ENCODE data around the gene FLAD1.
A peak's percentile ranks its signal among the peaks of the same experiment; 100 is the strongest.

The FLAD1 gene

GRCh38 chr1:155017041-155017945, 34.1 kb downstream of the FLAD1 start:
- peak; percentile 89 for DNase-seq (ENCODE audit: low spot score)
- peak; percentile 100 for TF ChIP-seq CTCF (IDR thresholded peaks at IDR 0.05; ENCODE audit: extremely low read depth, insufficient read depth, missing control alignments)
- in situ Hi-C loops (cut with MboI; ENCODE audit: low pct_unique_long_range_greater_than_20kb, low sequenced_read_pairs, unreplicated experiment), result no loop called here

GRCh38 chr1:155017946-155018316, 34.8 kb downstream of the FLAD1 start:
- no peak for TF ChIP-seq CTCF (IDR thresholded peaks at IDR 0.05; ENCODE audit: extremely low read depth, insufficient read depth, missing control alignments)
- in situ Hi-C loops (cut with MboI; ENCODE audit: low pct_unique_long_range_greater_than_20kb, low sequenced_read_pairs, unreplicated experiment), result no loop called here
- peak; percentile 69 for DNase-seq (ENCODE audit: low spot score)

- TF ChIP-seq CTCF (IDR thresholded peaks at IDR 0.05; ENCODE audit: extremely low read depth, insufficient read depth, missing control alignments), result no peak
- DNase-seq (ENCODE audit: low spot score), result no peak
- in situ Hi-C loops (cut with MboI; ENCODE audit: low pct_unique_long_range_greater_than_20kb, low sequenced_read_pairs, unreplicated experiment), result no loop called here
These were observed 35.6 kb downstream of the FLAD1 start for GRCh38 chr1:155018617-155019348.

GRCh38 chr1:155019377-155020245, 36.5 kb downstream of the FLAD1 start:
- no peak for TF ChIP-seq CTCF (IDR thresholded peaks at IDR 0.05; ENCODE audit: extremely low read depth, insufficient read depth, missing control alignments)
- DNase-seq (ENCODE audit: low spot score), result no peak
- in situ Hi-C loops (cut with MboI; ENCODE audit: low pct_unique_long_range_greater_than_20kb, low sequenced_read_pairs, unreplicated experiment), result no loop called here

- DNase-seq (ENCODE audit: low spot score), result no peak
- in situ Hi-C loops (cut with MboI; ENCODE audit: low pct_unique_long_range_greater_than_20kb, low sequenced_read_pairs, unreplicated experiment), result no loop called here
- no peak for TF ChIP-seq CTCF (IDR thresholded peaks at IDR 0.05; ENCODE audit: extremely low read depth, insufficient read depth, missing control alignments)
These were observed 39.2 kb downstream of the FLAD1 start for GRCh38 chr1:155022136-155022926.

Measured in GM13977 (cell line).